Measurements from ENCODE around the gene PABPN1. TPM values are rescaled to one million over a fixed set of nuclear protein-coding genes. Genes with fewer than 3 reads are reported as not detected.
"Not testable (repeated sequence)": the region's sequence is repeated elsewhere in the genome, so short reads cannot be mapped to it uniquely, and the experiment has no call there.

PABPN1 gene
- total RNA-seq, 1 donor: 78.6 TPM

DNA sequence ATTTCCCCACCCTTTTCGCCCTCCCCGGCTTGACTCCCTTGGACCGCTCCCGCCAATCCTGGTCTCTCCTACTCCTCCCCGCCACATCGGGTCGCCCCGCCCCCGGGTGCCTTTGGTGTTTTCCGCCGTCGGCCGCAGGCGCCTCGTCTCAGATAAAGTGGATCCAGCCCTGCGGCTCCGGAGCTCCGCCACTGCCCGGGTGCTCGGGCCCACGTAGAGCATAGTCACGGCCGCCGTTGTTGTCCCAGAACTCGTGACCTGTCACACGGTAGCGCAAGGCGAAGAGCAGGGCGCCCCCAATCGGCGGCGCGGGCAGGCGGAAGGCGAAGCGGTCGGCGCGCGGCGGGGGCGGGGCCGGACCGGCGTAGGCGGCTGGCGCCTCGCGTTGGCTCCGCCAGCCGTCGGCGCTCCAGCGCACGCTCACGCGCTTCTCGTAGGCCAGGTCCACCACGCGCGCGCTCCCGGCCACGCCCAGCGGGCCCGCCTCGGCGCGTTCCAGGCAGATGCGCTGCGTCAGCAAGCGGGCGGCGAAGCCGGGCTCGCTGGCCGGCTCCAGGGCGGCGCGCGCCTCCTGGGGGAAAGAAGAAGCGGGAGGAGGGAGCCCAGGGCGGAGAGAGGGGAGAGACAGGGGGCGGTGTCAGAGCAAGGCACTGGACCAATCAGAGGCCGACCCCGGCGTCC lies 19.8 kb upstream of the PABPN1 start:
- peak; percentile 97 to 99 (median 98) for DNase-seq (ENCODE audit: low read depth in 2 of 3, low spot score in 2 of 3)

DNA sequence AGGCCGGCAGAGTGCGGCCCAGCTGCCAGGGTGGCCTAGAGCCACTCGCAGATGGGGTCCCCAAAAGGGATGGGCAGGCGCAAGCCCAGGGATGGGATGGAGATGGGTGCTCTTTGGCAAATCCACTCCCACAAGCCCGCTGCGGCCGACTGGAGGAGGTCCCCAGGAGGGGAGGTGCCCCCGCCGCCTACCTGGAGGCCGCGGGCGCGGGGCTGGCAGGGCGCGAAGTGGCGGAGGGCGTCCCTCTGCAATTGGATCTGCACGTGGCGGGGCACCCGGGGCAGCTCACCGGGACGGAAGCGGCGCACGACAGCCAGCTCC lies 19.3 kb upstream of the PABPN1 start:
- no peak for DNase-seq (ENCODE audit: low read depth in 2 of 3, low spot score in 2 of 3)

DNA sequence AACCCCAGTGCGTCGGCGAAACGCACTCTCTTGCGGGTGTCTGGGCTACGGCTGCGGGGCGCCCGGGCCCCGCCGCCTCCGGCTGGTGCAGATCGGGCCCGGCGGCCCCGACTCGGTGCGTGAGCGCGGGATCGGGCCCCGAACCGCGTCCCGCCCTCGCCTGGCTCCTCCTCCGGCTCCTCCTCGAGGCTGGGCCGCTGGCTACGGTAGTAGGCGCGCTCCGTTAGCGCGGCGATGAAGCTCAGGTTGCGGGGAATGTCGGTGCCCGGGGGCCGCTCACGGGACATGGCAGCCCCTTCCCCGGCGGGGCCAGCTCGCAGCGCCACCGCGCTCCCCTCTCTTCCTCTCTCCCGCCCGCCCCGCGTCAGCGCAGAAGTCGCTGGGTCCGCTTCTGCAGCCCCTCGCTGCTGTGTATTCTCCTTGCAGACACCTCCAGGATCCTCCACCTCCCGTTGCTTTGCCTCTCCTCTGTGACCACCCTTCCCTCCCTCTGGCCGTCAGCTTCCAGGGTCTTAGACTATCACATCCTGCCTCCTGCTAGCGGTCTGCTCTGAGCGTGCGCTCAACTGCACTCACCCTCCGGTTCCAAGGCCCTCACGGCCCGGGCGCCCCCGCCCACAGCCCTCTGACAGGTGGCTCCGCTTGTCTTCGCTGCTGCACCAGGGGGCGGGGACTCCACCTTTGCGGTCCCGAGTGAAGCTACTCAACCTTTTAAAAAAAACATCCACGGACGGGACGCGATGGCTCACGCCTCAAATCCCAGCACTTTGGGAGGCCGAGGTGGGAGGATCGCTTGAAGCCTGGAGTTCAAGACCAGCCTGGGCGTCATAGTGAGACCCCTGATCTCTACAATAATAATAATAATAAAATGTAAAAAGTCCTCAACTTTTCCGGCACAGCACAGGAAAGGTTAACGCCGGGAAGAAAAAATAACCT lies 18.7 kb upstream of the PABPN1 start, which contains the start of gene PPP1R3E:
TSS of gene PPP1R3E (minus strand) at position 570 of the 936 bp plus-strand sequence. CDS start at position 287, 283 bp downstream.
- peak; percentile 67 to 80 (median 76) for DNase-seq (ENCODE audit: low read depth in 2 of 3, low spot score in 2 of 3)

DNA sequence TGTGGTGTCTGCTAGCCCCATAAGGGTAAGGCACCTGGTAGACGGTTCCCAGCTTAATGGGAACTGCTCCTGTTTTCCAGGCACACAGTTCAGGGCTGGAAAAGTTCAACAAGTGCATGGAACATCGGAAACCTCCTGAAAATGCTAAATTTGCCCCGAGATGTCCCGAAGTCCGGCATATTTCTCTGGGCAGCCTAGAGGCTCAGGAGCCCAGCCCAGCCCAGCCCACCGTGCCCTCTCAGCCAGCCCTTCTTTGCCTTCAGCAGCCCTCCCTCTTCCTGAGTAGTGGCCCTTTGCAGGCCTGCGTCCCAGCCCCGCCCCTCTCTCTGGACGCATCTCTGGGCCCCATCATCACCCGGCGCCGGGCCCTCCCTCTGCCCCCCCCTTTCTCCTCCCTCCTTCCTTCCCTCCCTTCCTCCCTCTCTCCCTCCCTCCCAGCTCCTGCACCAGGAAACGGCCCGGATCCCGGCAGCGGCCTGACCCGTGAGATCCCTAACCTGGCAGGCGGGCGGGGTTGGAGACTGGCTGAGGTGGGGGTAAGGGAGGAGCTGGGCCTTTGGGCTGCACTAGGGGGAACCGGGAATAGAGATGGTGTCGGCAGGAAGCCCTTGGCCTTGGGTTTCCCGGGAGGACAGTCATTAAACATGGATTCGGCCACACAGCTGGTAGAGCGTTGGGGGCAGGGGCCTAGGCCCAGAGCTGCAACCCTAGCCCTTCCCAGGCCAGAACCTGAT lies 14.7 kb upstream of the PABPN1 start, which contains the start of gene BCL2L2:
TSS of gene BCL2L2 (plus strand) at position 422 of the 734 bp plus-strand sequence. CDS start 935 bp downstream, outside the sequence.
- DNase-seq (ENCODE audit: low read depth in 2 of 3, low spot score in 2 of 3): peak in 2 of 3 donors; percentile 76 to 84

DNA sequence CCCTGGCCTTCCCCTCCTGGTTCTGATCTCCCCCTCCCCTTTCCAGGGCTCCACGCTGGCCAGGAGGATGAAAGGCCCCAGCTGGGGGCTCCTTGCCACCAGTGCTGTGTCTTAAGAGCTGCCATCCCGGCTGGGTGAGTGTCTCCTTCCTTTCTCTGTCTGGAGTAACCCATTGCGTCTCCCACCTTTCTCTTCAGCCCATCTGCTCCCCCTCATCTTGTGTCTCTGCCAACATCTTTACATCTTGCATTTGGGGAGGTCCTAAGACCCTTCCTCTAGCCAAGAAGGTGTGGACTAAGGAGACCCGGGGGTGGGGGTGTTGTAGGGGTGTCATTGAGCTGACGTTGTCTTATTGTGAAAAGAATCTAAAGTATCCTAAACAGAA lies 14.1 kb upstream of the PABPN1 start:
- no peak for DNase-seq (ENCODE audit: low read depth in 2 of 3, low spot score in 2 of 3)

DNA sequence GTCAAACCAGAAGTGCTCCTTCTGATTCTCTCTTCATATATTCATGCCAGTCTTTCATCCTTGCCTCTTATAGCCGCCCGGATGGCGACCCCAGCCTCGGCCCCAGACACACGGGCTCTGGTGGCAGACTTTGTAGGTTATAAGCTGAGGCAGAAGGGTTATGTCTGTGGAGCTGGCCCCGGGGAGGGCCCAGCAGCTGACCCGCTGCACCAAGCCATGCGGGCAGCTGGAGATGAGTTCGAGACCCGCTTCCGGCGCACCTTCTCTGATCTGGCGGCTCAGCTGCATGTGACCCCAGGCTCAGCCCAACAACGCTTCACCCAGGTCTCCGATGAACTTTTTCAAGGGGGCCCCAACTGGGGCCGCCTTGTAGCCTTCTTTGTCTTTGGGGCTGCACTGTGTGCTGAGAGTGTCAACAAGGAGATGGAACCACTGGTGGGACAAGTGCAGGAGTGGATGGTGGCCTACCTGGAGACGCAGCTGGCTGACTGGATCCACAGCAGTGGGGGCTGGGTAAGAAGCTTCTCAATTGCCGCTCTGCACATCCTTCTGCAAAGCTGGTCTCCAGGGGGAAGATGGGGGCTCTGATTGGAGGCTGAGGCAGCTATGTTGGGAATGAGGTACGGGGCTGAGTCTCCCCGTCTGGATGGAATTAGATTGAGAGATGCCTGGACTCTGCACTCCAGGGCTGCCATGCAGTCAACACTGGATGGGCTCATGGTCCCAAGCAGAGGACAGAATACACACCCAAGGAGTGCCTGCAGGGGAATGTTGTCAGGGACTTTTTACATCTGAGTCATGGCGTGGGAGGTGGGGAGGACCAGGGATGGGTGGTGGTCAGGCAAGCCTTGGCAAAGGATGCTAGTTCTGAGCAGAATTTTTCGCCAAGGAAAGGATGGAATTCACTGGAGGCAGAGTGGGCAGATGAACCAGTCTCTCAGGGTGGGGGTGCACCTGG lies 13.3 kb upstream of the PABPN1 start:
- no peak for DNase-seq (ENCODE audit: low read depth in 2 of 3, low spot score in 2 of 3)

DNA sequence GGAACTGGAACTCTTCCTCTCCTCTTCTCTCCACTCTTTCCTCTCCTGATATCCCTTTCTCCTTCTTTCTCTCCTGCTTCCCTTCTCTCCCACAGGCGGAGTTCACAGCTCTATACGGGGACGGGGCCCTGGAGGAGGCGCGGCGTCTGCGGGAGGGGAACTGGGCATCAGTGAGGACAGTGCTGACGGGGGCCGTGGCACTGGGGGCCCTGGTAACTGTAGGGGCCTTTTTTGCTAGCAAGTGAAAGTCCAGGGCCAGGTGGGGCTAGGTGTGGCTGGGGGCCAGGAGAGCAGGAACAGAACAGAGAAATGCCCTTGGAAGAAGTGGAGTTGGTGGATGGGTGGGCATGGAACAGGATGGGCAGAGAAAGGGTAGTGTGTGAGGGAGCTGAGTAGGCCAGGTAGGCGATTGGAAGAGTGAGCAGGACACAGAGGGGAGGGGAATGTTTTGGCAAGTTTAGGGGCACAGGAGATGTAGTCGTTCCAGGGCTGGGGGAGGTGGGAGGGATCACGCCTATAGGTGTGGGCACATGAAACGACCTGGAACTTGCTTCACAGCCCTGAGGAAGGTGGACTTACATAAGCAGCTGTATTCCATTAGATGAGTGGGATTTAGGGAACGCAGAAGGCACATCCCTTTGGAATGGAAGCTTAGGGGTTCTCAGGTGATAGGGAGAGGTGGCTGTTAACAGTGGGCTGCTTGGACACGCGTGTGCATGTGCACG lies 12.4 kb upstream of the PABPN1 start:
- DNase-seq (ENCODE audit: low read depth in 2 of 3, low spot score in 2 of 3): no peak

DNA sequence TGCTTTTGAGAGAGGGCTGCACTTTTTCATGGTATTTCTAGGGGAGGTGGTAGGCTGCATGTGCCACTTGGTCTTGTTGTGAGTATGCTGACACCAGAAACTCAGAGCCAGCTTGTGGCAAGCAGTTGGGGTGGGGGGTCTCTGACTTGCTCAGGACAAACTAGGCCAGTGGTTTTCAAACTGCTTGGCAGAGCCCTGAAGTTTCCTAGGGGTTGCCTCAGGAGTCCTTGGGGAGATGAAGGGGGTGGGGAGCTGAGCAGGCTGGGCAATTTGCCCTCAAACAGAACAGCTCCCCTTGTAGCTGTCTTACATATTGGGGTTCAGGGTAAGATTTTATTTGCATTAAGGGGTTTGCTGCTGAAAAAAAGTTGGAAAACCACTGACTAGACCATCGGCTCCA lies 10.7 kb upstream of the PABPN1 start:
- no peak for DNase-seq (ENCODE audit: low read depth in 2 of 3, low spot score in 2 of 3)

DNA sequence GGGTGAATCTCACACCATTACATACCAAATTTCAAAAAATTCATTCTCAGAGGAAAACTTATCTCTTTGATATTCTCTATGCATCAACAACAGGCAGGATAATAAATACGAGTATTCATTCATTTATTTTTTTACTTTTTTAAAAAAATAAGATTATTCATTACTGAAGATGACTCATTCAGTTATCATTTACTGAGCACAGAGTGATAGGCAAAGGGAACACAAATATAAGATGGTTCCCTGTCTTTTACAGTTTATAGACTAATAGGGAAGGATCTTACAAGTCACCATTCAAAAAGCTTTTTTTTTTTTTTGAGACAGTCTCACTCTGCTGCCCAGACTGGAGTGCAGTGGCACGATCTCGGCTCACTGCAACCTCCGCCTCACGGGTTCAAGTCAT lies 5.0 kb upstream of the PABPN1 start:
- DNase-seq (ENCODE audit: low read depth in 2 of 3, low spot score in 2 of 3): no peak

DNA sequence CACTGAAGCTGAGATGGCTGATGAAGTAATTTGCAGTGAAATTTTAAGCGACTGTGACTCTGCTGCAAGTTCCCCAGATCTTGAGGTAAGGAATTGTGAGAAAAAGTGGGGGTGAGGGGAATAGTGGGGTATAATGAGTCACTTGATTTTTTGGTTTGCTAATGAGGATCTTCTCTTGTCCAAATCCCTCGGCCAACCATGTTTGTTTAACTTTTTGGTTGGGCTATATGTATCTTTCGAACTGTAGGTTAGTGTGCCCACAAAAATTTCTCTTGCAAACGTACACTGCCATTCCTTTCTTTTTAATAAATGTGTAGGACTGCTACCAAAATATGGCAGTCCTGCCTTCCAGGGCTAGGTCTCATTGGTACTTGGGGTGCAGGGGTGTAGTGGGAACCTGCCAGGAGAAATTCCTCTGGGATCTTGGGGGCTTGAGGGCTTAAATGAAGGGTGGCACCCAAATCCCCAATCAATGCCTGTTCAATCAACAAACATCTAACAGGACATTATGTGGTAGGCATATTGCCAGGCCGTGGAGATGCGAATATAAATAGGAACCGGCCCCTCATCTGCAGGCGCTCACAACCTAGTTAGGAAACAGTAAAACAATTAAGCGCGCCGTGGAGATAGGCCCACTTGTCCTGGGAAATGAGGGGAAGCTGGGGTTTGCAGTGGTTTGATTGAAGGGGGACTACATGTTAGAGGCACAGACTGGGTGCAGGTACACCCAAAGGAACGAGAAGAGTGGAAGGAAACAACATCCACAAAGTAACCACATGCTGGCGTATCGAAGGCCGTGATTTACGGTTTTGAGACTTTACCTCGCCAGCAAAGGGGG lies 1.3 kb upstream of the PABPN1 start:
- no peak for DNase-seq (ENCODE audit: low read depth in 2 of 3, low spot score in 2 of 3)

DNA sequence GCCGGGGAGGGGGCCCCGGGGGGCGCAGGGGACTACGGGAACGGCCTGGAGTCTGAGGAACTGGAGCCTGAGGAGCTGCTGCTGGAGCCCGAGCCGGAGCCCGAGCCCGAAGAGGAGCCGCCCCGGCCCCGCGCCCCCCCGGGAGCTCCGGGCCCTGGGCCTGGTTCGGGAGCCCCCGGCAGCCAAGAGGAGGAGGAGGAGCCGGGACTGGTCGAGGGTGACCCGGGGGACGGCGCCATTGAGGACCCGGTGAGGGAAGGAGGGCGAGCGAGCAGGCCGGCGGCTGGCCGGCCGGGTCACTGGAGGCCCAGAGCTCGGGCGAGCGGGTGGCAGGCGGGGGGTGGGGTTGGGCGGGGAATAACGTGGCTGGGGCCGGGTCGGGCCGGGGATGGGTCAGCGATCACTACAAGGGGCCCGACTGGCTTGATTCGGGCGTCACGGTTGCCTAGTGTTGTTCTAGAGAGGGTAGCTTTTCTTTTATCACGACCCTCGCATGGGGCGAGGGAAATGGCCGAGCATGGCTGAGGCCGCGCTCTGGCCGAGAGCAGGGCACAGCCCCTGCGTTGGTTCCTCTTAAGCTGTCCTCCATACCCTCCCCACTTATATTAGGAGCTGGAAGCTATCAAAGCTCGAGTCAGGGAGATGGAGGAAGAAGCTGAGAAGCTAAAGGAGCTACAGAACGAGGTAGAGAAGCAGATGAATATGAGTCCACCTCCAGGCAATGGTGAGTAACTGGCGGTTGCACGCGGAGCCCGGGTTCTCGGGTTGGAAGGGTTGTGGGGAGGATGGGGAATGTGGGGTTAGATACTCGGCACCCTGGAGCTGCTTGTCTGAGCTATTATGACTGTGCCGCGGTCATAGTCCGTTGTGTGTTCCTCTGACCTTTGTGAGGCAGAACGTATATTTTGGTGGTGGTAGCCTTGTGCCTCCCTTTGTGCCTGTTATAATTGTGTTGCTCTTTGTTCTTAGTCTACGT lies 603 bp downstream of the PABPN1 start:
- DNase-seq (ENCODE audit: low read depth in 2 of 3, low spot score in 2 of 3): peak in 2 of 3 donors; percentile 42 to 55

DNA sequence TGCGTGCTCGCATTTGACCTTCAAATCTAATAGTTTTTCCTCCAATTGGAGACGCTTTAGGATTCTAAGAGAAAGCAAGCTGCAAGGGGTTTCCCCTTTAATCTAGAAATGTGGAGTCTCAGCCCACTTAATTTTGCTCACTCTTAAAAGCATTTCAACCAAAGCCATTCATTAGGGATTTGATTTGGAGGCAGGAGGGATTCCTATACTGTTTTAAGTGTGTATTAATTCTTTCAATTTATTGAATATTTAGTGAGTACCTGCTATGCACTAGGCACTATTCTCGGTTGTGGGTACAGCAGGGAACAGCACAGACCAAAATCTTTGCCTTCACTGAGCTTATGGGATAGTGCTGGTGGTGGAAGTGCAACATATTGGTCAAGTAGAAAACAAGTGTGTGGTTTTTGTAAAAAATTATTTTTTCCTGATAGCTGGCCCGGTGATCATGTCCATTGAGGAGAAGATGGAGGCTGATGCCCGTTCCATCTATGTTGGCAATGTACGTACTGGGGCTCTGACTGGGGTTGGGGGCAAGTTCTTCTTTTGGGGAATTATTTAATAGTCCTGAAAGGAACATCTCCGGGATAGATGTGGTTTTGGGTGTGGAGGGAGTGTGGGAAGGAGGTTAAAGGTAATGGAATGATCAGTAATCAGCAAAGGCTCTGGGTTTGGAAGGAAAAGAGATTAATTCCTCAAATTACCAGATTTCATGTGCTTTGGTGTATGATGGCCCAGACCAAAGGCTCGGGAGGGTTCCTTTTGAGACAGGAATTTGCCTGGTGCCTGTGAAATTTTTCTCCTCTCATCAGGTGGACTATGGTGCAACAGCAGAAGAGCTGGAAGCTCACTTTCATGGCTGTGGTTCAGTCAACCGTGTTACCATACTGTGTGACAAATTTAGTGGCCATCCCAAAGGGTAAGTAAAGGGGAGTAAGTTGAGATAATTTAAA lies 1.6 kb downstream of the PABPN1 start:
- DNase-seq (ENCODE audit: low read depth in 2 of 3, low spot score in 2 of 3): no peak

DNA sequence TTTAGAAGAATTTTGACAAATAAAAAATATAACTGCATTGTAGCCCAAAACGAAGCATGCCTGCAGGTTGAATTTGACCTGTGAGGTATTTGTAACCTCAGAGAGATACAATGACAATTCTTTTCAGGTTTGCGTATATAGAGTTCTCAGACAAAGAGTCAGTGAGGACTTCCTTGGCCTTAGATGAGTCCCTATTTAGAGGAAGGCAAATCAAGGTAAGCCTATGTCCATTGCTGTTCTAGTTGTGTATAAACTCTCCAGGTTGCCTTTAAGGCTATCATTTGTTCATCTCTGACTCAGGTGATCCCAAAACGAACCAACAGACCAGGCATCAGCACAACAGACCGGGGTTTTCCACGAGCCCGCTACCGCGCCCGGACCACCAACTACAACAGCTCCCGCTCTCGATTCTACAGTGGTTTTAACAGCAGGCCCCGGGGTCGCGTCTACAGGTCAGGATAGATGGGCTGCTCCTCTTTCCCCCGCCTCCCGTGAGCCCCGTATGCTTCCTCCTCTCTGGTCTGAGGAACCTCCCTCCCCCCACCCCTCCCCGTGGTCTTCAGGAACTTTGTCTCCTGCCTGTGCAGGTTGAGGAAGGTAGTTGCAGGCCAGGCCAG lies 2.7 kb downstream of the PABPN1 start:
- no peak for DNase-seq (ENCODE audit: low read depth in 2 of 3, low spot score in 2 of 3)

DNA sequence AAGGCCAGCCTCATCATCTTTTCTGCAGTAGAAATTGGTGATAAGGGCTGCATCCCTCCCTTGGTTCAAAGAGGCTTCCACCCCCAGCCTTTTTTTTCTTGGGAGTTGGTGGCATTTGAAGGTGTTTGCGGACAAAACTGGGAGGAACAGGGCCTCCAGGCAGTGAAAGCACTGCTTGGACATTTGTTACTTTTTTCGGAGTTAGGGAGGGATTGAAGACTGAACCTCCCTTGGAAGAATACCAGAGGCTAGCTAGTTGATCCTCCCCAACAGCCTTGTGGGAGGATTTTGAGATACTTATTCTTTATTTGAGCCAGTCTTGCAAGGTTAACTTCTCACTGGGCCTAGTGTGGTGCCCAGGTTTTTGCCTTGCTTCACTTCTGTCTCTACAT lies 3.2 kb downstream of the PABPN1 start:
- DNase-seq (ENCODE audit: low read depth in 2 of 3, low spot score in 2 of 3): no peak

DNA sequence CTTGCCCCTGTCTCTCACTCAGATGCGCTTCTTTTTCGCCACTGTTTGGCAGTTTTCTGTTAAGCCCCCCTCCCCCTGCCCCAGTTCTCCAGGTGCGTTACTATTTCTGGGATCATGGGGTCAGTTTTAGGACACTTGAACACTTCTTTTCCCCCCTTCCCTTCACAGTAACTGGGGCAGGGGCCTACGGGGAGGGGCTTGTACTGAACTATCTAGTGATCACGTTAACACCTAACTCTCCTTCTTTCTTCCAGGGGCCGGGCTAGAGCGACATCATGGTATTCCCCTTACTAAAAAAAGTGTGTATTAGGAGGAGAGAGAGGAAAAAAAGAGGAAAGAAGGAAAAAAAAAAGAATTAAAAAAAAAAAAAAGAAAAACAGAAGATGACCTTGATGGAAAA lies 3.7 kb downstream of the PABPN1 start:
- DNase-seq (ENCODE audit: low read depth in 2 of 3, low spot score in 2 of 3): no peak

DNA sequence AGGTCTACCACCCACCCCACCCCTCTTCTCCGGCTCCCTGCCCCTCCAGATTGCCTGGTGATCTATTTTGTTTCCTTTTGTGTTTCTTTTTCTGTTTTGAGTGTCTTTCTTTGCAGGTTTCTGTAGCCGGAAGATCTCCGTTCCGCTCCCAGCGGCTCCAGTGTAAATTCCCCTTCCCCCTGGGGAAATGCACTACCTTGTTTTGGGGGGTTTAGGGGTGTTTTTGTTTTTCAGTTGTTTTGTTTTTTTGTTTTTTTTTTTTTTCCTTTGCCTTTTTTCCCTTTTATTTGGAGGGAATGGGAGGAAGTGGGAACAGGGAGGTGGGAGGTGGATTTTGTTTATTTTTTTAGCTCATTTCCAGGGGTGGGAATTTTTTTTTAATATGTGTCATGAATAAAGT lies 4.5 kb downstream of the PABPN1 start:
- DNase-seq (ENCODE audit: low read depth in 2 of 3, low spot score in 2 of 3): not testable (repeated sequence)
